ENCODE data around the gene LHX8. TPM values are rescaled to one million over a fixed set of nuclear protein-coding genes. Genes with fewer than 3 reads are reported as not detected.

The LHX8 gene
- polyA plus RNA-seq, 2 of the 4 experiments (the other 2 are of a cell fraction) = 3.3 to 9.5 TPM

GRCh38 chr1:75123756-75124155 lies 10.4 kb upstream of the LHX8 start (continued):
- TF ChIP-seq FOXS1 (CRISPR knock-in tag; IDR thresholded peaks at IDR 0.05) = no peak
- no peak for TF ChIP-seq KDM5A (IDR thresholded peaks at IDR 0.05)
- no peak for TF ChIP-seq CBX8 (IDR thresholded peaks at IDR 0.05)
- no peak for TF ChIP-seq HOXB13 (CRISPR knock-in tag; IDR thresholded peaks at IDR 0.05; ENCODE audit: low read depth)

GRCh38 chr1:75124510-75124909 lies 9.7 kb upstream of the LHX8 start:
- POLR2A ChIA-PET = no interaction called here
- 85% methylated on average over 4 of the region's 23 CpGs for WGBS (ENCODE audit: missing lambda C conversion rate)

GRCh38 chr1:75125161-75125726 lies 8.9 kb upstream of the LHX8 start:
- WGBS (ENCODE audit: missing lambda C conversion rate) = 87% methylated on average over 24 of the region's 38 CpGs
- H3K9me3 ChIP-seq = no peaks in the 10 kb centered on the region
- no peak overlapping the region for H3K4me3 ChIP-seq
- ChIA-PET CTCF (no interaction called here), POLR2A (no interaction called here)
- no peak overlapping the region for H3K27ac ChIP-seq
- FAIRE-seq (no peak), DNase-seq (ENCODE audit: low read depth in 1 of 2, low spot score in 1 of 2) (no peak), ATAC-seq (no peak)
- TF ChIP-seq EP300 (IDR thresholded peaks at IDR 0.05) = no peak
- no peak overlapping the region for H3K4me2 ChIP-seq
- no peaks in the 10 kb centered on the region for H3K4me1 ChIP-seq

More at GRCh38 chr1:75124510-75124909, 9.7 kb upstream of the LHX8 start:
- TF ChIP-seq KDM1A (IDR thresholded peaks at IDR 0.05; ENCODE audit: low read depth) (no peak), RARB (CRISPR knock-in tag; IDR thresholded peaks at IDR 0.05) (no peak), USF2 (IDR thresholded peaks at IDR 0.05) (no peak), ZSCAN20 (CRISPR knock-in tag; IDR thresholded peaks at IDR 0.05) (no peak), ZNF302 (CRISPR knock-in tag; IDR thresholded peaks at IDR 0.05) (no peak), ESRRA (IDR thresholded peaks at IDR 0.05; ENCODE audit: borderline replicate concordance, low read length) (no peak), RCOR1 (IDR thresholded peaks at IDR 0.05; ENCODE audit: low read depth, low read length) (no peak), NR3C1 (IDR thresholded peaks at IDR 0.05) (no peak), MYC (IDR thresholded peaks at IDR 0.05; ENCODE audit: borderline replicate concordance, low read length) (no peak), HOXB13 (CRISPR knock-in tag; IDR thresholded peaks at IDR 0.05; ENCODE audit: low read depth) (no peak), POLR2A (IDR thresholded peaks at IDR 0.05; ENCODE audit: low read length) (no peak), FOSL2 (IDR thresholded peaks at IDR 0.05) (no peak), FOSL2 (CRISPR knock-in tag; IDR thresholded peaks at IDR 0.05) (no peak), HOXA7 (CRISPR knock-in tag; IDR thresholded peaks at IDR 0.05) (no peak), CHD4 (IDR thresholded peaks at IDR 0.05; ENCODE audit: borderline replicate concordance) (no peak), CBX2 (IDR thresholded peaks at IDR 0.05; ENCODE audit: borderline replicate concordance, low read depth) (no peak), BCL3 (IDR thresholded peaks at IDR 0.05) (no peak)
- DNase-seq (ENCODE audit: low read depth in 1 of 2, low spot score in 1 of 2) (no peak), FAIRE-seq (no peak), ATAC-seq (no peak)
- Histone ChIP-seq H3K4me2 (no peak overlapping the region), H3K9me3 (no peaks in the 10 kb centered on the region), H3K27ac (no peak overlapping the region), H3K4me1 (no peaks in the 10 kb centered on the region), H3K4me3 (no peak overlapping the region)
- CTCF ChIA-PET = no interaction called here

GRCh38 chr1:75126611-75127101 lies 7.5 kb upstream of the LHX8 start:
- FAIRE-seq (no peak), DNase-seq (ENCODE audit: low read depth in 1 of 2, low spot score in 1 of 2) (no peak), ATAC-seq (no peak)
- 80% methylated on average over 11 of the region's 12 CpGs for WGBS (ENCODE audit: missing lambda C conversion rate)
- Histone ChIP-seq H3K4me3 (no peak overlapping the region), H3K27ac (no peak overlapping the region), H3K4me1 (no peaks in the 10 kb centered on the region), H3K9me3 (no peaks in the 10 kb centered on the region), H3K4me2 (no peak overlapping the region)
- ChIA-PET POLR2A (no interaction called here), CTCF (no interaction called here)
- TF ChIP-seq EHF (CRISPR knock-in tag; IDR thresholded peaks at IDR 0.05) (no peak), BCL3 (IDR thresholded peaks at IDR 0.05) (no peak), ZNF302 (CRISPR knock-in tag; IDR thresholded peaks at IDR 0.05) (no peak), NFE2L2 (conservative IDR thresholded peaks at IDR 0.05; ENCODE audit: low read length) (no peak), BHLHE40 (IDR thresholded peaks at IDR 0.05; ENCODE audit: low read depth, low read length) (no peak), KDM5A (IDR thresholded peaks at IDR 0.05) (no peak), ESRRA (IDR thresholded peaks at IDR 0.05; ENCODE audit: borderline replicate concordance, low read length) (no peak), TFCP2L1 (CRISPR knock-in tag; IDR thresholded peaks at IDR 0.05) (no peak), JUNB (IDR thresholded peaks at IDR 0.05) (no peak), CEBPB (IDR thresholded peaks at IDR 0.05) (no peak), ELK1 (IDR thresholded peaks at IDR 0.05; ENCODE audit: low read depth, low read length) (no peak), RARB (CRISPR knock-in tag; IDR thresholded peaks at IDR 0.05) (no peak)

All from A549 (cell line).